ENCODE results near the gene DDX4. TPM values are rescaled to one million over a fixed set of nuclear protein-coding genes. Genes with fewer than 3 reads are reported as not detected.

The DDX4 gene
- total and polyA plus RNA-seq, 2 donors (not counting 1 experiment from before 2014, with no cell fraction given): not detected

DNA sequence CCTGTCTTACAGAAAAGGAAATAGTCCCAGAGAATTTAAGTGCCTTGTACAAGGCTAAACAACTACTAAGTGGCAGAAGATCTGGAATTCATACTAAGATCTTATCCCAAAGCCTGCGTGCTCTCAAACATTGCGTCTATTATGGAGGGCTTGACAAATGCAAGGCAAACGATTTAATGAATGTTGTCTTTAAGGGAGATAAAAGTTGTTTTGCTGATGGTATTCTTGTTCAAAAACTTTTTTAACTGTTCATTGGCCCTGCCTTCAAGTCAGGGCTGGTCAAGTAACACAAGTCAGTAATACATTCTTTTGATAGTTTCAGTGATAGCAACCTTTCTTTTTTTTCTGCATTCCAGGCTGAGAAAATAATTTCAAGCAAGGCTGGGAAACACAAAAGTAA lies 24.0 kb upstream of the DDX4 start:
- H3K27ac Mint-ChIP-seq: no peak overlapping the region
- H3K27me3 Mint-ChIP-seq: no peaks in the 10 kb centered on the region
- WGBS (ENCODE audit: insufficient coverage): no CpG with 5 or more reads among the region's 3 CpGs
- Histone ChIP-seq H3K36me3 (replicated peaks in 1 of 2; ENCODE audit: control extremely low read depth in 1 of 2, control insufficient read depth in 1 of 2, extremely low read depth in 1 of 2, insufficient read depth in 2 of 2, low read length in 1 of 2) (peaks cover 0 to 1% of the 10 kb centered on the region in 2 experiments), H3K79me2 (ENCODE audit: control insufficient read depth, insufficient read depth, low read length) (peaks cover 23% of the 10 kb centered on the region), H2AFZ (ENCODE audit: insufficient read depth, low read depth, low read length, poor library complexity, severe bottlenecking) (no peak overlapping the region), H3K4me1 (ENCODE audit: control insufficient read depth in 2 of 2, insufficient read depth in 2 of 2, low read length in 2 of 2) (peaks cover 11 to 19% of the 10 kb centered on the region in 2 donors), H3K9me3 (ENCODE audit: control extremely low read depth in 1 of 3, control insufficient read depth in 2 of 3, insufficient read depth in 1 of 3, low read length in 2 of 3) (peaks cover 0 to 4% (median 0%) of the 10 kb centered on the region in 3 donors), H3K27ac (ENCODE audit: low read length in 2 of 2) (no peak overlapping the region), H3K9ac (ENCODE audit: low read length) (no peak overlapping the region), H3K4me2 (replicated peaks; ENCODE audit: low read depth, low read length, poor library complexity, severe bottlenecking) (no peak overlapping the region), H4K20me1 (ENCODE audit: control insufficient read depth, insufficient read depth, low read length, poor library complexity, severe bottlenecking) (no peaks in the 10 kb centered on the region), H3K27me3 (replicated peaks in 1 of 4; ENCODE audit: control extremely low read depth in 1 of 4, control insufficient read depth in 3 of 4, insufficient read depth in 4 of 4, low read length in 3 of 4) (no peaks in the 10 kb centered on the region), H3K4me3 (ENCODE audit: control extremely low read depth in 1 of 5, extremely low read depth in 1 of 5, insufficient read depth in 1 of 5, low read depth in 2 of 5, low read length in 4 of 5) (no peak overlapping the region)
- H3K9me3 Mint-ChIP-seq (ENCODE audit: insufficient read depth): no peaks in the 10 kb centered on the region
- intact Hi-C loops (cut with micrococcal nuclease): loop anchor here (2.0 to 10.0 kb wide), 3 partner anchors 541 to 1458 kb away; partner anchors contain the start of genes ARL15, CDC20B and GPBP1
- no peak for DNase-seq
- TF ChIP-seq, protein P1, sequence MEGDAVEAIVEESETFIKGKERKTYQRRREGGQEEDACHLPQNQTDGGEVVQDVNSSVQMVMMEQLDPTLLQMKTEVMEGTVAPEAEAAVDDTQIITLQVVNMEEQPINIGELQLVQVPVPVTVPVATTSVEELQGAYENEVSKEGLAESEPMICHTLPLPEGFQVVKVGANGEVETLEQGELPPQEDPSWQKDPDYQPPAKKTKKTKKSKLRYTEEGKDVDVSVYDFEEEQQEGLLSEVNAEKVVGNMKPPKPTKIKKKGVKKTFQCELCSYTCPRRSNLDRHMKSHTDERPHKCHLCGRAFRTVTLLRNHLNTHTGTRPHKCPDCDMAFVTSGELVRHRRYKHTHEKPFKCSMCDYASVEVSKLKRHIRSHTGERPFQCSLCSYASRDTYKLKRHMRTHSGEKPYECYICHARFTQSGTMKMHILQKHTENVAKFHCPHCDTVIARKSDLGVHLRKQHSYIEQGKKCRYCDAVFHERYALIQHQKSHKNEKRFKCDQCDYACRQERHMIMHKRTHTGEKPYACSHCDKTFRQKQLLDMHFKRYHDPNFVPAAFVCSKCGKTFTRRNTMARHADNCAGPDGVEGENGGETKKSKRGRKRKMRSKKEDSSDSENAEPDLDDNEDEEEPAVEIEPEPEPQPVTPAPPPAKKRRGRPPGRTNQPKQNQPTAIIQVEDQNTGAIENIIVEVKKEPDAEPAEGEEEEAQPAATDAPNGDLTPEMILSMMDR (IDR thresholded peaks at IDR 0.05): no peak
- no peak for TF ChIP-seq EZH2 (IDR thresholded peaks at IDR 0.05; ENCODE audit: borderline replicate concordance, insufficient read depth, low read depth, low read length, poor library complexity, severe bottlenecking)
- no peak overlapping the region for H3K4me3 Mint-ChIP-seq
- POLR2A ChIA-PET: no interaction called here
- peaks cover 17% of the 10 kb centered on the region for H3K4me1 Mint-ChIP-seq
- ATAC-seq (ENCODE audit: low read depth): no peak
- CTCF ChIA-PET: interaction anchor here (1.0 kb wide), 1 partner anchor 22 kb away, joined by 4 read pairs; no protein-coding TSS in a partner anchor

DNA sequence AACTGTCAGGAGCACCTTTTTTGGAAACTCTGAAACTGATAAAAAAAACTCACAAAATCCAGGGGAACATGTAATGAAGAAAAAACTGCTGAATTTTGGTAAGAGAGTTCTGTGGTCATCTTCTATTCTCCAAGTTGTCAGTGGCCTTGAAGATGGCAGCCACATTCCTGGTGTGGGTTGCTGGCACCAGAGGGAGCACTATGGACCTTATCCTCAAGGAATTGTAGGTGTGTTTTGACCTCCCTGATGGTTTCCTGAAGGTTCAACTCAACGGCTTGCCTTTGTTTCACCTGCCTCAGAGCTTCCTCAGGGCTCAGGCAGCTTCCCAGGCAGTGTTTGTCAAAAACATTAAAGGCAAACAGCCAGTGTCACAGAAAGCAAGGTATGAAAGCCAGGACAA lies 23.5 kb upstream of the DDX4 start:
- no peak overlapping the region for H3K4me2 ChIP-seq (replicated peaks; ENCODE audit: low read depth, low read length, poor library complexity, severe bottlenecking)
- 85% methylated on average over 1 of the region's 1 CpG for WGBS (ENCODE audit: insufficient coverage)
- H3K4me3 ChIP-seq (ENCODE audit: control extremely low read depth in 1 of 5, extremely low read depth in 1 of 5, insufficient read depth in 1 of 5, low read depth in 2 of 5, low read length in 4 of 5): no peak overlapping the region
- Mint-ChIP-seq H3K27me3 (peaks cover 2% of the 10 kb centered on the region), H3K4me3 (no peak overlapping the region), H3K4me1 (peaks cover 17% of the 10 kb centered on the region), H3K9me3 (ENCODE audit: insufficient read depth) (peaks cover 2% of the 10 kb centered on the region), H3K27ac (no peak overlapping the region)
- no peak overlapping the region for H3K9ac ChIP-seq (ENCODE audit: low read length)
- H3K27me3 ChIP-seq (replicated peaks in 1 of 4; ENCODE audit: control extremely low read depth in 1 of 4, control insufficient read depth in 3 of 4, insufficient read depth in 4 of 4, low read length in 3 of 4): no peaks in the 10 kb centered on the region
- H3K27ac ChIP-seq (ENCODE audit: low read length in 2 of 2): no peak overlapping the region
- no peaks in the 10 kb centered on the region for H3K36me3 ChIP-seq (replicated peaks in 1 of 2; ENCODE audit: control extremely low read depth in 1 of 2, control insufficient read depth in 1 of 2, extremely low read depth in 1 of 2, insufficient read depth in 2 of 2, low read length in 1 of 2)
- intact Hi-C loops (cut with micrococcal nuclease): loop anchor here (5.0 to 10.0 kb wide), 2 partner anchors 1400 to 1458 kb away; partner anchors contain the start of genes ARL15 and GPBP1
- no peak for ATAC-seq (ENCODE audit: low read depth)
- no peak for TF ChIP-seq EZH2 (IDR thresholded peaks at IDR 0.05; ENCODE audit: borderline replicate concordance, insufficient read depth, low read depth, low read length, poor library complexity, severe bottlenecking)
- TF ChIP-seq, protein P1 (IDR thresholded peaks at IDR 0.05): no peak
- H3K79me2 ChIP-seq (ENCODE audit: control insufficient read depth, insufficient read depth, low read length): peaks cover 21% of the 10 kb centered on the region
- peaks cover 0 to 4% (median 0%) of the 10 kb centered on the region in 3 donors for H3K9me3 ChIP-seq (ENCODE audit: control extremely low read depth in 1 of 3, control insufficient read depth in 2 of 3, insufficient read depth in 1 of 3, low read length in 2 of 3)
- ChIA-PET CTCF (no interaction called here), POLR2A (no interaction called here)
- peaks cover 11 to 19% of the 10 kb centered on the region in 2 donors for H3K4me1 ChIP-seq (ENCODE audit: control insufficient read depth in 2 of 2, insufficient read depth in 2 of 2, low read length in 2 of 2)
- no peak overlapping the region for H2AFZ ChIP-seq (ENCODE audit: insufficient read depth, low read depth, low read length, poor library complexity, severe bottlenecking)
- no peak for DNase-seq
- H4K20me1 ChIP-seq (ENCODE audit: control insufficient read depth, insufficient read depth, low read length, poor library complexity, severe bottlenecking): no peaks in the 10 kb centered on the region

Data from B cell (primary cell).